Activated naive CD4-positive, alpha-beta T cell treated with anti-CD3 and anti-CD28 coated beads, Interleukin-2, amount 10 ng/mL, durations not matched to agents 7 days and 5 days (primary cell): Measurements from ENCODE around the gene HDGFL3.
"Not testable (repeated sequence)": the region's sequence is repeated elsewhere in the genome, so short reads cannot be mapped to it uniquely, and the experiment has no call there.

ENCODE experiments used
- CTCF ChIA-PET: fragments of 350-600 bp; sonication (Branson Sonifier 250); formaldehyde crosslinking; loops from one replicate; lab custom pipeline; 2021; ENCODE audit warnings: antibody characterized with exemption; lab: Charles Lee
- DNase-seq: peaks from one replicate; pipeline ENCODE4 v3.0.0-alpha.2; 2020
- H3K27ac Mint-ChIP-seq: one replicate; pipeline ENCODE4 v1.8.0; 2021; ENCODE audit warnings: mild to moderate bottlenecking, moderate library complexity, mixed read lengths
- H3K27me3 Mint-ChIP-seq: one replicate; pipeline ENCODE4 v1.8.0; 2021; ENCODE audit warnings: mild to moderate bottlenecking, mixed read lengths
- H3K36me3 Mint-ChIP-seq: one replicate; pipeline ENCODE4 v1.8.0; 2021; ENCODE audit warnings: mixed read lengths
- H3K4me1 Mint-ChIP-seq: one replicate; pipeline ENCODE4 v1.8.0; 2021; ENCODE audit warnings: mixed read lengths
- H3K4me3 Mint-ChIP-seq: one replicate; pipeline ENCODE4 v1.8.0; 2021; ENCODE audit warnings: mild to moderate bottlenecking, moderate library complexity, mixed read lengths
- H3K9me3 Mint-ChIP-seq: one replicate; pipeline ENCODE4 v1.8.0; 2021; ENCODE audit warnings: mixed read lengths

Gene HDGFL3

GRCh38 chr15:83207660-83208366 lies at the start of gene HDGFL3:
Gene HDGFL3, minus strand, starts transcription at chr15:83207823. Its CDS starts 409 bp downstream, at chr15:83207414.
- Mint-ChIP-seq H3K9me3 (no peaks in the 10 kb centered on the region), H3K27ac (peak within 1 kb of the TSS; percentile 84), H3K27me3 (peaks cover 26% of the 10 kb centered on the region), H3K36me3 (peaks cover 3% of the 10 kb centered on the region), H3K4me1 (peaks cover 15% of the 10 kb centered on the region), H3K4me3 (peak within 1 kb of the TSS; percentile 85)
- peak; percentile 66 for DNase-seq
- CTCF ChIA-PET: interaction anchor here (0.7 to 1.8 kb wide), 3 partner anchors 41 to 197 kb away, joined by 3 to 10 read pairs (median 3); partner anchors contain the start of gene C15orf40

- CTCF ChIA-PET: interaction anchor here (1.4 kb wide), 1 partner anchor 130 kb away, joined by 5 read pairs; no protein-coding TSS in a partner anchor
- Mint-ChIP-seq H3K36me3 (no peaks in the 10 kb centered on the region), H3K27ac (no peak overlapping the region), H3K27me3 (peaks cover 36% of the 10 kb centered on the region), H3K9me3 (no peaks in the 10 kb centered on the region), H3K4me3 (no peak overlapping the region), H3K4me1 (no peaks in the 10 kb centered on the region)
- no peak for DNase-seq
Measured at GRCh38 chr15:83250781-83251180, 43.2 kb upstream of the HDGFL3 start.

GRCh38 chr15:83249030-83249343 lies 41.4 kb upstream of the HDGFL3 start:
- no peak overlapping the region for H3K27ac Mint-ChIP-seq
- DNase-seq: no peak
- no peaks in the 10 kb centered on the region for H3K36me3 Mint-ChIP-seq
- no peaks in the 10 kb centered on the region for H3K9me3 Mint-ChIP-seq
- H3K27me3 Mint-ChIP-seq: peaks cover 24% of the 10 kb centered on the region
- no peaks in the 10 kb centered on the region for H3K4me1 Mint-ChIP-seq
- CTCF ChIA-PET: interaction anchor here (0.6 to 3.3 kb wide), 20 partner anchors 8 to 323 kb away, joined by 3 to 25 read pairs (median 4); no protein-coding TSS in a partner anchor
- H3K4me3 Mint-ChIP-seq: no peak overlapping the region

- Mint-ChIP-seq H3K4me3 (no peak overlapping the region), H3K36me3 (no peaks in the 10 kb centered on the region), H3K27ac (no peak overlapping the region), H3K27me3 (peaks cover 27% of the 10 kb centered on the region), H3K4me1 (no peaks in the 10 kb centered on the region), H3K9me3 (no peaks in the 10 kb centered on the region)
- peak; percentile 40 for DNase-seq
- CTCF ChIA-PET: interaction anchor here (0.6 to 3.3 kb wide), 25 partner anchors 9 to 324 kb away, joined by 3 to 25 read pairs (median 4); no protein-coding TSS in a partner anchor
Measured at GRCh38 chr15:83248151-83249029, 40.8 kb upstream of the HDGFL3 start.

- no peak for DNase-seq
- H3K9me3 Mint-ChIP-seq: no peaks in the 10 kb centered on the region
- H3K36me3 Mint-ChIP-seq: no peaks in the 10 kb centered on the region
- no peak overlapping the region for H3K27ac Mint-ChIP-seq
- peaks cover 21% of the 10 kb centered on the region for H3K27me3 Mint-ChIP-seq
- H3K4me1 Mint-ChIP-seq: no peaks in the 10 kb centered on the region
- no peak overlapping the region for H3K4me3 Mint-ChIP-seq
- CTCF ChIA-PET: no interaction called here
Measured at GRCh38 chr15:83243634-83244033, 36.0 kb upstream of the HDGFL3 start.

GRCh38 chr15:83230242-83230641 lies 22.6 kb upstream of the HDGFL3 start:
- no peak for DNase-seq
- Mint-ChIP-seq H3K36me3 (no peaks in the 10 kb centered on the region), H3K4me3 (no peak overlapping the region), H3K4me1 (no peaks in the 10 kb centered on the region), H3K27me3 (peaks cover 3% of the 10 kb centered on the region), H3K27ac (no peak overlapping the region), H3K9me3 (no peaks in the 10 kb centered on the region)
- CTCF ChIA-PET: no interaction called here

- CTCF ChIA-PET: interaction anchor here (1.3 kb wide), 1 partner anchor 22 kb away, joined by 3 read pairs; no protein-coding TSS in a partner anchor
- Mint-ChIP-seq H3K36me3 (no peaks in the 10 kb centered on the region), H3K27ac (no peak overlapping the region), H3K4me3 (no peak overlapping the region), H3K27me3 (peaks cover 20% of the 10 kb centered on the region), H3K4me1 (no peaks in the 10 kb centered on the region), H3K9me3 (no peaks in the 10 kb centered on the region)
- DNase-seq: no peak
Measured at GRCh38 chr15:83225449-83225848, 17.8 kb upstream of the HDGFL3 start.

- H3K27ac Mint-ChIP-seq, H3K9me3 Mint-ChIP-seq, H3K36me3 Mint-ChIP-seq, DNase-seq, H3K4me3 Mint-ChIP-seq, CTCF ChIA-PET: not testable (repeated sequence)
- peaks cover 11% of the 10 kb centered on the region for H3K4me1 Mint-ChIP-seq
- peaks cover 27% of the 10 kb centered on the region for H3K27me3 Mint-ChIP-seq
Measured at GRCh38 chr15:83221781-83222180, 14.2 kb upstream of the HDGFL3 start.

GRCh38 chr15:83219026-83219425 lies 11.4 kb upstream of the HDGFL3 start:
- CTCF ChIA-PET: no interaction called here
- H3K9me3 Mint-ChIP-seq: peaks cover 3% of the 10 kb centered on the region

GRCh38 chr15:83215306-83215705 lies 7.7 kb upstream of the HDGFL3 start:
- peaks cover 11% of the 10 kb centered on the region for H3K4me1 Mint-ChIP-seq
- H3K9me3 Mint-ChIP-seq: peaks cover 3% of the 10 kb centered on the region
- no peak for DNase-seq
- H3K4me3 Mint-ChIP-seq: no peak overlapping the region
- CTCF ChIA-PET: no interaction called here
- H3K27ac Mint-ChIP-seq: no peak overlapping the region
- peaks cover 27% of the 10 kb centered on the region for H3K27me3 Mint-ChIP-seq
- no peaks in the 10 kb centered on the region for H3K36me3 Mint-ChIP-seq

More at GRCh38 chr15:83219026-83219425, 11.4 kb upstream of the HDGFL3 start:
- no peak for DNase-seq
- Mint-ChIP-seq H3K27me3 (peaks cover 27% of the 10 kb centered on the region), H3K36me3 (no peaks in the 10 kb centered on the region), H3K4me3 (no peak overlapping the region), H3K27ac (no peak overlapping the region), H3K4me1 (peaks cover 11% of the 10 kb centered on the region)

GRCh38 chr15:83210619-83211018 lies 3.0 kb upstream of the HDGFL3 start:
- peaks cover 3% of the 10 kb centered on the region for H3K9me3 Mint-ChIP-seq
- CTCF ChIA-PET: no interaction called here
- no peak for DNase-seq

GRCh38 chr15:83209333-83209732 lies 1.7 kb upstream of the HDGFL3 start:
- CTCF ChIA-PET: interaction anchor here (1.0 to 1.8 kb wide), 2 partner anchors 39 to 198 kb away, joined by 5 to 10 read pairs; partner anchors contain the start of gene C15orf40
- H3K27me3 Mint-ChIP-seq: peaks cover 37% of the 10 kb centered on the region
- H3K4me3 Mint-ChIP-seq: no peak overlapping the region
- no peak overlapping the region for H3K27ac Mint-ChIP-seq
- H3K9me3 Mint-ChIP-seq: no peaks in the 10 kb centered on the region
- DNase-seq: no peak
- peaks cover 3% of the 10 kb centered on the region for H3K36me3 Mint-ChIP-seq
- peaks cover 14% of the 10 kb centered on the region for H3K4me1 Mint-ChIP-seq

More at GRCh38 chr15:83210619-83211018, 3.0 kb upstream of the HDGFL3 start:
- H3K27me3 Mint-ChIP-seq: peaks cover 32% of the 10 kb centered on the region
- no peak overlapping the region for H3K4me3 Mint-ChIP-seq
- H3K36me3 Mint-ChIP-seq: peaks cover 3% of the 10 kb centered on the region
- peaks cover 10% of the 10 kb centered on the region for H3K4me1 Mint-ChIP-seq
- H3K27ac Mint-ChIP-seq: no peak overlapping the region

GRCh38 chr15:83208367-83208661 lies 691 bp upstream of the HDGFL3 start:
- no peak overlapping the region for H3K4me3 Mint-ChIP-seq
- peaks cover 3% of the 10 kb centered on the region for H3K36me3 Mint-ChIP-seq
- peak overlapping the region; percentile 5 for H3K27ac Mint-ChIP-seq

GRCh38 chr15:83207009-83207659 lies 489 bp downstream of the HDGFL3 start:
- no peaks in the 10 kb centered on the region for H3K9me3 Mint-ChIP-seq
- DNase-seq: peak; percentile 40
- CTCF ChIA-PET: interaction anchor here (0.9 kb wide), 1 partner anchor 43 kb away, joined by 4 read pairs; no protein-coding TSS in a partner anchor
- peaks cover 3% of the 10 kb centered on the region for H3K36me3 Mint-ChIP-seq
- peaks cover 15% of the 10 kb centered on the region for H3K4me1 Mint-ChIP-seq
- H3K27ac Mint-ChIP-seq: no peak overlapping the region
- H3K4me3 Mint-ChIP-seq: peak overlapping the region; percentile 85
- peaks cover 20% of the 10 kb centered on the region for H3K27me3 Mint-ChIP-seq

More at GRCh38 chr15:83208367-83208661, 691 bp upstream of the HDGFL3 start:
- CTCF ChIA-PET: interaction anchor here (0.7 to 1.8 kb wide), 4 partner anchors 40 to 197 kb away, joined by 3 to 10 read pairs (median 3); partner anchors contain the start of gene C15orf40
- no peak for DNase-seq
- Mint-ChIP-seq H3K27me3 (peaks cover 28% of the 10 kb centered on the region), H3K4me1 (peaks cover 15% of the 10 kb centered on the region), H3K9me3 (no peaks in the 10 kb centered on the region)
